Gastroesophageal sphincter (tissue), 3 donors: ENCODE data around the gene SOX10.
A peak's percentile ranks its signal among the peaks of the same experiment; 100 is the strongest.

Source experiments
- CTCF ChIP-seq, 4 experiments: fragments of 200-600 bp in 2 of 4; fragments of 450-650 bp in 2 of 4; sonication (generic) in 1 of 4; IDR thresholded peaks; one replicate each; pipeline ENCODE4 v1.5.1; 2017 to 2019; ENCODE audit warnings: antibody characterized with exemption in 4 of 4, mild to moderate bottlenecking in 2 of 4, moderate library complexity in 2 of 4
- EP300 ChIP-seq: sonication (generic); formaldehyde crosslinking; IDR thresholded peaks from one replicate; pipeline ENCODE4 v1.6.1; 2017; ENCODE audit warnings: antibody characterized with exemption, mild to moderate bottlenecking
- POLR2A ChIP-seq, 2 donors: fragments of 450-650 bp; IDR thresholded peaks; one replicate each; pipeline ENCODE4 v1.6.1; 2017; ENCODE audit warnings: antibody characterized with exemption in 2 of 2, mild to moderate bottlenecking in 2 of 2, moderate library complexity in 1 of 2
- POLR2AphosphoS5 ChIP-seq: sonication (generic); formaldehyde crosslinking; IDR thresholded peaks from one replicate; pipeline ENCODE4 v1.6.1; 2017; ENCODE audit warnings: antibody characterized with exemption

- peak in 1 of 4 experiments; percentile 40 for TF ChIP-seq CTCF (IDR thresholded peaks at IDR 0.05)
- peak in 1 of 2 donors; percentile 8 for TF ChIP-seq POLR2A (IDR thresholded peaks at IDR 0.05)
- TF ChIP-seq EP300 = no peak
- TF ChIP-seq POLR2AphosphoS5 = no peak
Observed at GRCh38 chr22:37982938-37983859, 1.2 kb downstream of the SOX10 start.
